Stimulated activated CD8-positive, alpha-beta memory T cell treated with anti-CD3 and anti-CD28 coated beads, Interleukin-4, amount 100 ng/mL, for 1 hour (primary cell): ENCODE results near the gene ZXDC.

ENCODE experiments used
- DNase-seq, 2 donors: peaks; one replicate each; pipeline ENCODE4 v3.0.0-alpha.2; 2020; ENCODE audit warnings: low read depth in 2 of 2, low spot score in 1 of 2

Gene ZXDC

GRCh38 chr3:126438186-126438585 lies 37.5 kb downstream of the ZXDC start:
- no peak for DNase-seq

GRCh38 chr3:126436826-126437717 lies 38.6 kb downstream of the ZXDC start:
- no peak for DNase-seq

GRCh38 chr3:126435456-126436315 lies 40.0 kb downstream of the ZXDC start:
- DNase-seq: no peak

GRCh38 chr3:126434931-126435411 lies 40.7 kb downstream of the ZXDC start:
- no peak for DNase-seq

GRCh38 chr3:126434264-126434590 lies 41.5 kb downstream of the ZXDC start:
- no peak for DNase-seq

GRCh38 chr3:126433496-126434263 lies 42.0 kb downstream of the ZXDC start:
- DNase-seq: no peak

- DNase-seq: no peak
Observed at GRCh38 chr3:126433105-126433430, 42.6 kb downstream of the ZXDC start.

- no peak for DNase-seq
Observed at GRCh38 chr3:126432361-126433104, 43.2 kb downstream of the ZXDC start.

- DNase-seq: no peak
Observed at GRCh38 chr3:126431103-126431534, 44.6 kb downstream of the ZXDC start.

- DNase-seq: no peak
Observed at GRCh38 chr3:126424751-126425150, 50.9 kb downstream of the ZXDC start.

GRCh38 chr3:126424039-126424717 lies 51.5 kb downstream of the ZXDC start:
- no peak for DNase-seq

GRCh38 chr3:126423191-126424038 lies 52.3 kb downstream of the ZXDC start:
- DNase-seq: no peak

GRCh38 chr3:126422571-126423091 lies 53.1 kb downstream of the ZXDC start:
- DNase-seq: no peak

GRCh38 chr3:126422121-126422520 lies 53.6 kb downstream of the ZXDC start:
- DNase-seq: no peak

GRCh38 chr3:126421573-126422119 lies 54.0 kb downstream of the ZXDC start:
- DNase-seq: no peak

GRCh38 chr3:126419886-126420786 lies 55.6 kb downstream of the ZXDC start:
- no peak for DNase-seq

GRCh38 chr3:126419151-126419703 lies 56.5 kb downstream of the ZXDC start:
- DNase-seq: no peak
